ACC112 (cell line): ENCODE results near the gene EPHB2.
A peak's percentile ranks its signal among the peaks of the same experiment; 100 is the strongest.

Experiments used
- H2AFZ ChIP-seq: fragments of 200-600 bp; sonication (generic); one replicate; pipeline ENCODE4 v1.6.0; 2017; ENCODE audit warnings: antibody characterized with exemption, low read length; ENCODE audit not compliant: unreplicated experiment
- H3K27ac ChIP-seq: fragments of 200-600 bp; sonication (generic); 2 replicates; pipeline ENCODE4 v1.5.1; 2014; ENCODE audit warnings: low read depth, mild to moderate bottlenecking, antibody characterized with exemption, low read length, moderate library complexity
- H3K27me3 ChIP-seq: fragments of 200-600 bp; sonication (generic); 2 replicates; pipeline ENCODE4 v1.6.1; 2014; ENCODE audit warnings: mild to moderate bottlenecking, antibody characterized with exemption, low read length, moderate library complexity, mixed read lengths; ENCODE audit not compliant: insufficient read depth
- H3K36me3 ChIP-seq: fragments of 200-600 bp; sonication (generic); 2 replicates; pipeline ENCODE4 v1.6.1; 2016; ENCODE audit warnings: mild to moderate bottlenecking, antibody characterized with exemption, low read length, moderate library complexity, mixed read lengths; ENCODE audit not compliant: insufficient read depth
- H3K4me1 ChIP-seq: fragments of 200-600 bp; sonication (generic); one replicate; pipeline ENCODE4 v1.6.1; 2016; ENCODE audit warnings: low read length, mixed read lengths; ENCODE audit not compliant: insufficient read depth, unreplicated experiment, control insufficient read depth
- H3K4me3 ChIP-seq: fragments of 200-600 bp; sonication (generic); 2 replicates; pipeline ENCODE4 v1.5.1; 2014; ENCODE audit warnings: mild to moderate bottlenecking, low read depth, low read length
- H3K79me2 ChIP-seq: fragments of 200-600 bp; sonication (generic); one replicate; pipeline ENCODE4 v1.6.0; 2016; ENCODE audit warnings: low read length; ENCODE audit not compliant: control insufficient read depth, unreplicated experiment, insufficient read depth

EPHB2 gene

GRCh38 chr1:22739648-22740385 lies 29.2 kb downstream of the EPHB2 start:
- H3K4me1 ChIP-seq, result peaks cover 39% of the 10 kb centered on the region
- peaks cover 11% of the 10 kb centered on the region for H3K79me2 ChIP-seq
- no peak overlapping the region for H2AFZ ChIP-seq
- peak overlapping the region; percentile 31; the same call in 1 of the 2 replicates for H3K4me3 ChIP-seq
- no peaks in the 10 kb centered on the region for H3K36me3 ChIP-seq
- no peaks in the 10 kb centered on the region for H3K27me3 ChIP-seq
- peak overlapping the region; percentile 94 for H3K27ac ChIP-seq

DNA sequence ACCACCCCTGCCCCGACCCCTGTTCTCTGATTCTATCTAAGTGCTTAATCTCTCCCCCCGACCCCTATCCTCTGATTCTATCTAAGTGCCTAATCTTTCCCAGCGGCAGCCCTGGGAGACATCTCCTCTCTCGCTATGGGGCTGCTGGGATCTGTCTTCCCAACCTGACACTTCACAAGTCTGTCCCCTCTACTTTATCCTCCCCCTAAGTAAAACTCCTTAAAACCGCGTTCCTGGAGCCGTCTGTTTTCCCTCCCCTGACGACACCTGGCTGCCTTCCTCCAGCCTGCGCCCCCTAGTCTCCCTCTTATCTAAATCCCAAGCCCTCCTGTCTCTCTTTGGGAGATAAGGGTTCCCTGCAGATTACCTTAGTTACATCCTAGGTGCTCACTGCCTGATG lies 30.5 kb downstream of the EPHB2 start:
- Histone ChIP-seq H3K27ac (no peak overlapping the region), H3K36me3 (no peaks in the 10 kb centered on the region), H3K4me1 (peaks cover 35% of the 10 kb centered on the region), H2AFZ (no peak overlapping the region), H3K27me3 (no peaks in the 10 kb centered on the region), H3K4me3 (no peak overlapping the region), H3K79me2 (peaks cover 11% of the 10 kb centered on the region)

DNA sequence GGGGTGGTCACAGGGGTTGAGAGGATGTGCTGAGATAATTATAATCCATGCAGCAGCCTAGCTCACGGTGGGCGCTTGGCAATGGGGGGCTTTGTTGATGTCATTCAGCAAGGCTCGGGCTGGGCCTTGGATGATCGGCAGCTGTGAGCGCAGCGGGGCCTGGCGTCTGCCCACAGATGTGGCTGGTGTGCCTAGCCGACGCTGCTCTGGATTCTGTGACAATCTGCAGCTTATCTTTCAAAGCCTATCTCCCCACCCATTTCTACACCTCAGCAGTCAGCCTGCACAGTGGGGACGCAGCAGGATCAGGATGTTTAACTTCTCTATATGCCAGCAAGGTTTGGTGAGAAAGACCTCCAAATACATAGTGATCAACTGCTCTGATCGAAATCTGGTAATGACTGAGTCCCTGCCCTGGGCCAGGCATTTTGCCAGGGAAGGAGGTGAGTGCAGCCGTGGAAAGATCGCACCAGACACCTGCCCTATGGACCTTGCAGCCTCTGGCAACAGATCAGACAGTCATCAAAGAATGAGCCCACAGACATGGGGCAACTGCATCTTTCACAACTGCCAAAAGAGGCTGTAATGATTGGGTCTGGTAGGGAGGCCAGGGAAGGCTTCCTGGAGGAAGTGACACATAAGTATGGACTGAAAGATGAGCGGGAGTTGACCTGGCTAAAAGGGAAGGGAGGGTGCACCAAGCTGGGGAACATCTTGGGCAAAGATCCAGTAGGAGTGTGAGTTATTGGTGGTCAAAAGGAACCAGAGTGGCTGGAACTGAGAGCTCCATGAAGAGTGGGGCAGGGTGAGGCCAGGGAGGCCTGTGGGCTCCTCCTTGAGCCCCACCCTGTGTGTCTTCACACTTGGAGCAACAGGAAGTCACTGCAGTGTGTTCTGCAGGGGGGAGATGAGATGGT lies 35.3 kb downstream of the EPHB2 start:
- H3K4me1 ChIP-seq, result peaks cover 49% of the 10 kb centered on the region
- H3K27ac ChIP-seq, result peak overlapping the region; percentile 42; the same call in 1 of the 2 replicates
- H2AFZ ChIP-seq, result no peak overlapping the region

DNA sequence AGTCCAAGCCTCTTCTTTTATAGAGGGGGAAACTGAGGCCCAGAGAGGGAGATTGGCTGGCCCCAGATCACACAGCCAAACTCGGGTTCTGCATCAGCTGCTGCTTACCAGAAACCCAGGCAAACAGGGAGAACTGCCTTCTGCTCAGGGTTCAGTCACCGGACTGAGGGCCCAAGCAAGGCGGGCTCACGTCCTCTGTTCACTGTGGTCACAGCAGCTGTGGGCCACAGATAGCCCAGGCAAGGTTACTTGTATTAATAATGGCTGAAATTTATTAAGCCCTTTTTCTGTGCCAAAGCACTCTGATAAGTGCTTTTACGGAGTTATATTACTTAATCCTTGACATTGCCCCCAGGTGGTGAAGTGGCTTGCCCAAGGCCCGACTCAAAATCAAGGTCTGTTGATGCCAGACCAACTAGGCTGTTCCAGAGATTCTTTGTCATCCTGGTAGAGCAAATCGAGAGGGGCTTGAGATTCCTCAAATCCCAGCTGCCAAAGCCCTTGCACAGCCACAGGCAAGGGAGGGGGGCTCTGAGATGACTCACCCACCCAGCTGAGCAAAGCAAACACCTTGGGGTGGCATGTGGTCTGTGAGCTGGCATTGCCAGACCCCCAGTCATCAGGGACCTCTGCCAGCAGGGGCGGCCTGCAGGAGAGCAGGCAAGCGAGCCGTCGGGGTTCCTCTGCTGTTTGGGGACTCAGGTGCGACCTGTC lies 36.5 kb downstream of the EPHB2 start:
- Histone ChIP-seq H2AFZ (no peak overlapping the region), H3K4me1 (peaks cover 53% of the 10 kb centered on the region), H3K27ac (peak overlapping the region; percentile 42; the same call in 1 of the 2 replicates), H3K27me3 (no peaks in the 10 kb centered on the region), H3K36me3 (no peaks in the 10 kb centered on the region), H3K79me2 (peaks cover 11% of the 10 kb centered on the region), H3K4me3 (no peak overlapping the region)

More for the DNA sequence above, 35.3 kb downstream of the EPHB2 start:
- H3K4me3 ChIP-seq, result no peak overlapping the region
- no peaks in the 10 kb centered on the region for H3K36me3 ChIP-seq
- H3K79me2 ChIP-seq, result peaks cover 4% of the 10 kb centered on the region
- no peaks in the 10 kb centered on the region for H3K27me3 ChIP-seq

GRCh38 chr1:22747735-22748073 lies 37.1 kb downstream of the EPHB2 start:
- Histone ChIP-seq H3K4me3 (no peak overlapping the region), H3K36me3 (no peaks in the 10 kb centered on the region), H3K27ac (peak overlapping the region; percentile 42; the same call in 1 of the 2 replicates), H3K79me2 (peaks cover 12% of the 10 kb centered on the region), H2AFZ (no peak overlapping the region), H3K27me3 (no peaks in the 10 kb centered on the region), H3K4me1 (peaks cover 53% of the 10 kb centered on the region)

GRCh38 chr1:22749503-22749902 lies 38.9 kb downstream of the EPHB2 start:
- H3K27me3 ChIP-seq, result no peaks in the 10 kb centered on the region
- peaks cover 63% of the 10 kb centered on the region for H3K4me1 ChIP-seq
- H2AFZ ChIP-seq, result no peak overlapping the region
- H3K36me3 ChIP-seq, result no peaks in the 10 kb centered on the region
- peaks cover 15% of the 10 kb centered on the region for H3K79me2 ChIP-seq
- H3K4me3 ChIP-seq, result no peak overlapping the region
- peak overlapping the region; percentile 93 for H3K27ac ChIP-seq

- Histone ChIP-seq H3K36me3 (no peaks in the 10 kb centered on the region), H3K79me2 (peaks cover 15% of the 10 kb centered on the region), H3K27ac (peak overlapping the region; percentile 93), H3K27me3 (no peaks in the 10 kb centered on the region), H3K4me3 (0 out of 2 replicates have a peak overlapping the region, but pooled peaks have one; percentile 8), H2AFZ (peak overlapping the region; percentile 15), H3K4me1 (peaks cover 67% of the 10 kb centered on the region)
Observed at GRCh38 chr1:22749919-22750684, 39.5 kb downstream of the EPHB2 start.

- Histone ChIP-seq H3K36me3 (no peaks in the 10 kb centered on the region), H2AFZ (peak overlapping the region; percentile 15), H3K79me2 (peaks cover 20% of the 10 kb centered on the region), H3K4me3 (0 out of 2 replicates have a peak overlapping the region, but pooled peaks have one; percentile 8), H3K4me1 (peaks cover 71% of the 10 kb centered on the region), H3K27ac (peak overlapping the region; percentile 93), H3K27me3 (no peaks in the 10 kb centered on the region)
Observed at GRCh38 chr1:22750685-22751051, 40.0 kb downstream of the EPHB2 start.

GRCh38 chr1:22751124-22751531 lies 40.5 kb downstream of the EPHB2 start:
- H3K27me3 ChIP-seq, result no peaks in the 10 kb centered on the region
- peak overlapping the region; percentile 93 for H3K27ac ChIP-seq
- peak overlapping the region; percentile 15 for H2AFZ ChIP-seq

DNA sequence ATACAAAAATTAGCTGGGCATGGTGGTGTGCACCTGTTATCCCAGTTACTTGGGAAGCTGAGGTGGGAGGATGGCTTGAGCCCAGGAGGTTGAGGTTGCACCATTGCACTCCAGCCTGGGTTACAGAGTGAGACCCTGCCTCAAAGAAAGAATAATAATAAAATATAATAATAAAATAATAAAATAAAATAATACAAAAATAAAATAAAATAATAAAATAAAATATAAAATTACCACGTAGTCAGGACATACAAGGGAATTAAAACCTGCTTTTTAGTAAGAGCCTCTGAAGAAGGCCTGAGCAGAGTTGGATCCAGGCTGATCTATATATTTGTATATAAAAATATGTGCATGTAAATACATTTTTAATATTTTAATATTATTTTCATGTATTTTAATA lies 41.7 kb downstream of the EPHB2 start:
- no peaks in the 10 kb centered on the region for H3K27me3 ChIP-seq
- no peaks in the 10 kb centered on the region for H3K36me3 ChIP-seq
- no peak overlapping the region for H3K27ac ChIP-seq
- peaks cover 60% of the 10 kb centered on the region for H3K4me1 ChIP-seq
- no peak overlapping the region for H2AFZ ChIP-seq
- H3K4me3 ChIP-seq, result no peak overlapping the region
- peaks cover 20% of the 10 kb centered on the region for H3K79me2 ChIP-seq

More at GRCh38 chr1:22751124-22751531, 40.5 kb downstream of the EPHB2 start:
- Histone ChIP-seq H3K4me1 (peaks cover 71% of the 10 kb centered on the region), H3K4me3 (no peak overlapping the region), H3K79me2 (peaks cover 20% of the 10 kb centered on the region), H3K36me3 (no peaks in the 10 kb centered on the region)
